ENCODE results near the gene PDE2A. TPM values are rescaled to one million over a fixed set of nuclear protein-coding genes. Genes with fewer than 3 reads are reported as not detected.

Gene PDE2A
- total RNA-seq, 4 donors from 2014 or later: 13.4 to 26.6 (median 21.9) TPM

DNA sequence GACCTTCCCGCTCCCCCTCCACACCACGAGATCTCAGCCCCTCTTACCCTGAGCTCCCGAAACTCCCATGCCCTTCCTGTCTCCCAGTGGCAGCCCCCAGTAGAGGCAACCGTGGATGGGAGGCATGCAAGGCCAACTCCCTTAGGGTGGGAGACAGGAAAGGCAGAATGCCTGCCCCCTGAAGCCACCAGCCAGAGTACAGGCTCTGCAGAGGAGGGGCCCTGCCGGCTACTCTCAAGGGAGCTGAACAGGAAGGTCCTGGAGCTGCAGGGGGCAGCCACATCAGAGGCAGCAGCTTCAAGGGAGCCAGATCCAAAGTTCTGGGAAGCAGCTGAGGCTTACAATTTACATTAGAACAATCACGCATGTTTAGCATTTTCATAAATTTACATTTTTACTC, 38.3 kb downstream of the PDE2A start:
- in situ Hi-C loops (cut with MboI; ENCODE audit: low sequenced_read_pairs in 4 of 4) (no loop called here), intact Hi-C loops (cut with DNase I; ENCODE audit: low total_unique reads) (no loop called here)
- Histone ChIP-seq H3K36me3 (no peaks in the 10 kb centered on the region), H3K4me3 (peak overlapping the region in 1 of 4 donors; percentile 30), H3K4me1 (peaks cover 46 to 55% of the 10 kb centered on the region in 2 donors), H3K27ac (peak overlapping the region; percentile 37 to 75 (median 74)), H3K9me3 (no peaks in the 10 kb centered on the region), H3K27me3 (no peaks in the 10 kb centered on the region)
- DNase-seq: no peak
- TF ChIP-seq, protein P1, sequence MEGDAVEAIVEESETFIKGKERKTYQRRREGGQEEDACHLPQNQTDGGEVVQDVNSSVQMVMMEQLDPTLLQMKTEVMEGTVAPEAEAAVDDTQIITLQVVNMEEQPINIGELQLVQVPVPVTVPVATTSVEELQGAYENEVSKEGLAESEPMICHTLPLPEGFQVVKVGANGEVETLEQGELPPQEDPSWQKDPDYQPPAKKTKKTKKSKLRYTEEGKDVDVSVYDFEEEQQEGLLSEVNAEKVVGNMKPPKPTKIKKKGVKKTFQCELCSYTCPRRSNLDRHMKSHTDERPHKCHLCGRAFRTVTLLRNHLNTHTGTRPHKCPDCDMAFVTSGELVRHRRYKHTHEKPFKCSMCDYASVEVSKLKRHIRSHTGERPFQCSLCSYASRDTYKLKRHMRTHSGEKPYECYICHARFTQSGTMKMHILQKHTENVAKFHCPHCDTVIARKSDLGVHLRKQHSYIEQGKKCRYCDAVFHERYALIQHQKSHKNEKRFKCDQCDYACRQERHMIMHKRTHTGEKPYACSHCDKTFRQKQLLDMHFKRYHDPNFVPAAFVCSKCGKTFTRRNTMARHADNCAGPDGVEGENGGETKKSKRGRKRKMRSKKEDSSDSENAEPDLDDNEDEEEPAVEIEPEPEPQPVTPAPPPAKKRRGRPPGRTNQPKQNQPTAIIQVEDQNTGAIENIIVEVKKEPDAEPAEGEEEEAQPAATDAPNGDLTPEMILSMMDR (IDR thresholded peaks at IDR 0.05 in 4 of 5, conservative IDR thresholded peaks at IDR 0.05 in 1 of 5): no peak
- TF ChIP-seq POLR2A (IDR thresholded peaks at IDR 0.05): peak in 1 of 2 donors; percentile 14
- ATAC-seq: no peak

DNA sequence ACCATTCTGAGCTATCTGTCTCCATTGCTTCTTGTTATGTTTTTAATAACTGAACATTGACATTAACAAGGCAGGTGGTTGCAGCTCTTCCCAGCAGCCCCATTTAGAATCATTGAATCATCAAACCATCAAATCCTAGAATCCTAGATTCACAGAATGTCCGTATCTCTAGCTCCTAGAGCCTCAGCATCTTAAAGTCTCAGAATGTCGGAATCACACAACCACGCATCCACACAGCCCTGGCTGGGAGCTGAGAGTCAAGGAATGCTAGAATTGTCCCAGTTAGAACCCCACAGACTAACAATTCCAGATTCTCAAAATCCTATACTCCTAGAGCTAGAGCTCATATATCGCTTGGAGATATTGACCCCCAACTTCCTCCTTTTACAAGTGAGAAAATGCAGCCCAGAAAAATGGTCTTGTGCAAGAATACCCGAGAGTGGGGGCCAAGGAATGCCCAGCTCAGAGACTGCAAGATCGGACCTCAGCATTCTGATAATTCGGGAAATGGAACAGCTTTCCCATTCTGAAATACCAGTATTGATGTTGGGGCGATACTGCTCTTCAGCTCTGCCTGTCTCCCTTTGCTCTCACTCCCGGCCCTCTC, 38.8 kb downstream of the PDE2A start:
- intact Hi-C loops (cut with DNase I; ENCODE audit: low total_unique reads) (no loop called here), in situ Hi-C loops (cut with MboI; ENCODE audit: low sequenced_read_pairs in 4 of 4) (no loop called here)
- TF ChIP-seq, protein P1 (IDR thresholded peaks at IDR 0.05 in 4 of 5, conservative IDR thresholded peaks at IDR 0.05 in 1 of 5): no peak
- no peak for TF ChIP-seq POLR2A (IDR thresholded peaks at IDR 0.05)
- Histone ChIP-seq H3K27ac (peak overlapping the region in 3 of 4 donors; percentile 73 to 75 (median 74)), H3K27me3 (no peaks in the 10 kb centered on the region), H3K4me3 (peak overlapping the region in 1 of 4 donors; percentile 30), H3K4me1 (peaks cover 51 to 59% of the 10 kb centered on the region in 2 donors), H3K36me3 (no peaks in the 10 kb centered on the region), H3K9me3 (no peaks in the 10 kb centered on the region)
- no peak for DNase-seq
- no peak for ATAC-seq

GRCh38 chr11:72634472-72635095, 39.6 kb downstream of the PDE2A start:
- DNase-seq (no peak), ATAC-seq (no peak)
- TF ChIP-seq, protein P1 (IDR thresholded peaks at IDR 0.05 in 4 of 5, conservative IDR thresholded peaks at IDR 0.05 in 1 of 5): no peak
- no peak for TF ChIP-seq POLR2A (IDR thresholded peaks at IDR 0.05)
- no peaks in the 10 kb centered on the region for H3K36me3 ChIP-seq
- peak overlapping the region in 3 of 4 donors; percentile 69 to 75 (median 73) for H3K27ac ChIP-seq
- in situ Hi-C loops (cut with MboI; ENCODE audit: low sequenced_read_pairs in 4 of 4): no loop called here
- H3K4me1 ChIP-seq: peaks cover 60 to 67% of the 10 kb centered on the region in 2 donors
- intact Hi-C loops (cut with DNase I; ENCODE audit: low total_unique reads): no loop called here
- H3K4me3 ChIP-seq: no peak overlapping the region
- no peaks in the 10 kb centered on the region for H3K27me3 ChIP-seq
- no peaks in the 10 kb centered on the region for H3K9me3 ChIP-seq

DNA sequence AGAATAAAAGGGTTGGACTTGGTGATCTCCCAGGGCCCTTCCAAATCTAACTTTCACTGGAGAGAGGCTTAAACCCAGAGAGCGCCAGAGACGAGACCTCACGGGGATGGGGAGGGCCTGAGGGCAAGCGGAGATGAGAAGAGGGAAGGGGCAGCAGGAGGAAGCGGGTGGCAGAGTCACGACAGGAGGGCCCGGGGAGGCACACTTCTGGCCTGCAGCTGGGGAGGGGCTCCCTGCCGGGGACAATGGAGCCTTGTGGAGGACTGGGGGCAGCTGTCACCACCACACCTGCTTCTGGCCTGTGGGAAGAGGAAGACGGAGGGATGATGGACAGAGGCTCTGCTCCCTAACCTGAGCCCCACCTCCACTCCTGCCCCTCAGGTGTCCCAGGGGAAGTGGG, 40.2 kb downstream of the PDE2A start:
- no peak for TF ChIP-seq POLR2A (IDR thresholded peaks at IDR 0.05)
- TF ChIP-seq, protein P1 (IDR thresholded peaks at IDR 0.05 in 4 of 5, conservative IDR thresholded peaks at IDR 0.05 in 1 of 5): no peak
- H3K4me3 ChIP-seq: no peak overlapping the region
- ATAC-seq: no peak
- in situ Hi-C loops (cut with MboI; ENCODE audit: low sequenced_read_pairs in 4 of 4) (no loop called here), intact Hi-C loops (cut with DNase I; ENCODE audit: low total_unique reads) (no loop called here)
- H3K27ac ChIP-seq: peak overlapping the region in 3 of 4 donors; percentile 69 to 75 (median 73)
- no peaks in the 10 kb centered on the region for H3K9me3 ChIP-seq
- H3K4me1 ChIP-seq: peaks cover 65 to 70% of the 10 kb centered on the region in 2 donors
- DNase-seq: no peak
- H3K36me3 ChIP-seq: no peaks in the 10 kb centered on the region
- no peaks in the 10 kb centered on the region for H3K27me3 ChIP-seq

All from gastrocnemius medialis (tissue), 4 donors.